HG03135 (cell line): ENCODE results near the gene ETS1.

Experiments
- ATAC-seq: cut with Tn5 transposase; IDR thresholded peaks from one replicate; pipeline ENCODE4 v1.9.1; 2021; ENCODE audit warnings: mild to moderate bottlenecking, moderate library complexity; ENCODE audit not compliant: unreplicated experiment

The ETS1 gene

GRCh38 chr11:128470081-128470480 lies 117.3 kb downstream of the ETS1 start:
- no peak for ATAC-seq

- peak; percentile 51 for ATAC-seq
Observed at GRCh38 chr11:128469220-128469619, 118.1 kb downstream of the ETS1 start.

- ATAC-seq: no peak
Observed at GRCh38 chr11:128468111-128468510, 119.2 kb downstream of the ETS1 start.

- ATAC-seq: no peak
Observed at GRCh38 chr11:128467610-128468041, 119.7 kb downstream of the ETS1 start.

- no peak for ATAC-seq
Observed at GRCh38 chr11:128467041-128467440, 120.3 kb downstream of the ETS1 start.

- no peak for ATAC-seq
Observed at GRCh38 chr11:128465946-128466705, 121.2 kb downstream of the ETS1 start.

GRCh38 chr11:128465531-128465930 lies 121.8 kb downstream of the ETS1 start:
- no peak for ATAC-seq

GRCh38 chr11:128464878-128465450 lies 122.4 kb downstream of the ETS1 start:
- no peak for ATAC-seq

- ATAC-seq: no peak
Observed at GRCh38 chr11:128463979-128464378, 123.4 kb downstream of the ETS1 start.

GRCh38 chr11:128463371-128463829 lies 124.0 kb downstream of the ETS1 start:
- ATAC-seq: no peak

- no peak for ATAC-seq
Observed at GRCh38 chr11:128462922-128463321, 124.4 kb downstream of the ETS1 start.

- no peak for ATAC-seq
Observed at GRCh38 chr11:128462189-128462588, 125.2 kb downstream of the ETS1 start.

- no peak for ATAC-seq
Observed at GRCh38 chr11:128458321-128458720, 129.0 kb downstream of the ETS1 start.

GRCh38 chr11:128457874-128458273 lies 129.5 kb downstream of the ETS1 start:
- ATAC-seq: no peak

GRCh38 chr11:128456566-128457268 lies 130.6 kb downstream of the ETS1 start:
- no peak for ATAC-seq

GRCh38 chr11:128455766-128456165 lies 131.6 kb downstream of the ETS1 start:
- ATAC-seq: no peak

- ATAC-seq: no peak
Observed at GRCh38 chr11:128453444-128454336, 133.7 kb downstream of the ETS1 start.

- ATAC-seq: no peak
Observed at GRCh38 chr11:128451652-128452470, 135.5 kb downstream of the ETS1 start.

- no peak for ATAC-seq
Observed at GRCh38 chr11:128450882-128451651, 136.3 kb downstream of the ETS1 start.
